CD14-positive monocyte (primary cell): ENCODE results near the gene CTCF. TPM values are rescaled to one million over a fixed set of nuclear protein-coding genes. Genes with fewer than 3 reads are reported as not detected.

ENCODE experiments used
- DNase-seq, 3 donors: peaks; one replicate each; pipeline ENCODE4 v3.0.0-alpha.2; 2011 to 2022
- H2AFZ ChIP-seq: 2 replicates; pipeline ENCODE4 v1.6.0; 2012; ENCODE audit warnings: mild to moderate bottlenecking, low read depth, low read length, inconsistent platforms; ENCODE audit not compliant: insufficient read depth, poor library complexity, severe bottlenecking
- H3K27ac ChIP-seq, 2 donors: 1 replicate in 1 of 2; 2 replicates in 1 of 2; pipeline ENCODE4 v1.5.1; 2012 to 2013; ENCODE audit warnings: low read length in 2 of 2, control low read depth in 1 of 2, inconsistent platforms in 1 of 2, low read depth in 1 of 2, mild to moderate bottlenecking in 1 of 2
- H3K27me3 ChIP-seq, 2 donors: one replicate each; pipeline versions ENCODE4 v1.6.0 to v1.6.1; 2011 to 2013; ENCODE audit warnings: low read length in 2 of 2; ENCODE audit not compliant: control insufficient read depth in 2 of 2, insufficient read depth in 2 of 2
- H3K36me3 ChIP-seq, 2 donors: replicated peaks in 1 of 2; 1 replicate in 1 of 2; 2 replicates in 1 of 2; pipeline versions ENCODE4 v1.5.1 to v1.6.1; 2012 to 2013; ENCODE audit warnings: low read length in 2 of 2, control low read depth in 1 of 2, inconsistent platforms in 1 of 2, mild to moderate bottlenecking in 1 of 2; ENCODE audit not compliant: insufficient read depth in 2 of 2, control insufficient read depth in 1 of 2
- H3K4me1 ChIP-seq, 2 donors: 1 replicate in 1 of 2; 2 replicates in 1 of 2; pipeline versions ENCODE4 v1.5.1 to v1.6.1; 2012 to 2013; ENCODE audit warnings: low read length in 2 of 2, control low read depth in 1 of 2, inconsistent platforms in 1 of 2, mild to moderate bottlenecking in 1 of 2, moderate library complexity in 1 of 2; ENCODE audit not compliant: insufficient read depth in 2 of 2, control insufficient read depth in 1 of 2
- H3K4me2 ChIP-seq: replicated peaks from 2 replicates; pipeline ENCODE3; 2012; ENCODE audit warnings: low read length, moderate library complexity, mild to moderate bottlenecking; ENCODE audit not compliant: poor library complexity, severe bottlenecking; ENCODE audit errors: extremely low read depth
- H3K4me3 ChIP-seq, 3 experiments: fragments of 200-600 bp in 1 of 3; sonication (generic) in 1 of 3; replicated peaks in 1 of 3; 1 replicate in 2 of 3; 2 replicates in 1 of 3; pipeline ENCODE4 v1.5.1; 2011 to 2013; ENCODE audit warnings: low read length in 3 of 3, mild to moderate bottlenecking in 3 of 3, control low read depth in 2 of 3, low read depth in 2 of 3, inconsistent platforms in 1 of 3, moderate library complexity in 1 of 3
- H3K79me2 ChIP-seq: 2 replicates; pipeline ENCODE4 v1.6.0; 2012; ENCODE audit warnings: mild to moderate bottlenecking, control low read depth, inconsistent platforms, low read length, moderate library complexity; ENCODE audit not compliant: insufficient read depth
- H3K9ac ChIP-seq: 2 replicates; pipeline ENCODE4 v1.6.0; 2017; ENCODE audit warnings: low read length, mild to moderate bottlenecking; ENCODE audit not compliant: insufficient read depth, poor library complexity, severe bottlenecking
- H3K9me3 ChIP-seq, 2 donors: replicated peaks in 1 of 2; 1 replicate in 1 of 2; 2 replicates in 1 of 2; pipeline versions ENCODE4 v1.5.1 to v1.6.1; 2012 to 2013; ENCODE audit warnings: low read length in 2 of 2, control low read depth in 1 of 2; ENCODE audit not compliant: control insufficient read depth in 1 of 2, insufficient read depth in 1 of 2
- H4K20me1 ChIP-seq: 2 replicates; pipeline ENCODE4 v1.6.0; 2012; ENCODE audit warnings: mild to moderate bottlenecking, low read length, control low read depth, moderate library complexity; ENCODE audit not compliant: insufficient read depth
- H3K27ac Mint-ChIP-seq, 7 donors: one replicate each; pipeline ENCODE4 v1.8.0; 2020; ENCODE audit warnings: mild to moderate bottlenecking in 7 of 7, mixed read lengths in 7 of 7, moderate library complexity in 6 of 7, inconsistent platforms in 2 of 7
- H3K27me3 Mint-ChIP-seq, 3 donors: one replicate each; pipeline ENCODE4 v1.8.0; 2021 to 2022; ENCODE audit warnings: low read depth in 3 of 3, mild to moderate bottlenecking in 3 of 3, mixed read lengths in 3 of 3, moderate library complexity in 3 of 3, inconsistent platforms in 1 of 3
- H3K36me3 Mint-ChIP-seq, 2 donors: one replicate each; pipeline ENCODE4 v1.8.0; 2020; ENCODE audit warnings: mixed read lengths in 2 of 2, inconsistent platforms in 1 of 2, mild to moderate bottlenecking in 1 of 2
- H3K4me1 Mint-ChIP-seq: one replicate; pipeline ENCODE4 v1.8.0; 2020; ENCODE audit warnings: mild to moderate bottlenecking, mixed read lengths
- H3K4me3 Mint-ChIP-seq, 2 donors: one replicate each; pipeline ENCODE4 v1.8.0; 2020; ENCODE audit warnings: mild to moderate bottlenecking in 2 of 2, mixed read lengths in 2 of 2, moderate library complexity in 1 of 2
- H3K9me3 Mint-ChIP-seq, 7 donors: one replicate each; pipeline ENCODE4 v1.8.0; 2020 to 2022; ENCODE audit warnings: mixed read lengths in 7 of 7, mild to moderate bottlenecking in 6 of 7, moderate library complexity in 6 of 7, inconsistent platforms in 2 of 7
- WGBS: methylation state at CpG from one replicate; pipeline ENCODE4 v1.1.5; 2013; ENCODE audit warnings: missing lambda C conversion rate; ENCODE audit not compliant: insufficient coverage; 5-methylcytosine and 5-hydroxymethylcytosine counted together
- intact Hi-C, 2 donors: fragments of 100-400 bp; cut with micrococcal nuclease; formaldehyde crosslinking; loops; one replicate each; pipeline versions ENCODE4 v1.15.0 to v1.15.1; 2023
- polyA plus RNA-seq, 3 donors: library from polyadenylated mRNA; depleted of rRNA in 1 of 3; unstranded in 2 of 3; stranded (reverse) in 1 of 3; fragments of 300-500 nt in 2 of 3; fragments of >200 nt in 1 of 3; fragmentation: Illumina TruSeq in 2 of 3; gene quantifications; 1 replicate in 2 of 3; 2 replicates in 1 of 3; pipeline ENCODE4 v1.2.3, GENCODE V29; 2012 to 2021
- TF ChIP-seq, protein P1 (sequence below): fragments of 200-600 bp; IDR thresholded peaks from one replicate; pipeline ENCODE4 v1.8.0; 2022; ENCODE audit warnings: antibody characterized with exemption, mild to moderate bottlenecking

The CTCF gene
- polyA plus RNA-seq, 3 donors, result 8.4 to 29.9 (median 17.7) TPM

DNA sequence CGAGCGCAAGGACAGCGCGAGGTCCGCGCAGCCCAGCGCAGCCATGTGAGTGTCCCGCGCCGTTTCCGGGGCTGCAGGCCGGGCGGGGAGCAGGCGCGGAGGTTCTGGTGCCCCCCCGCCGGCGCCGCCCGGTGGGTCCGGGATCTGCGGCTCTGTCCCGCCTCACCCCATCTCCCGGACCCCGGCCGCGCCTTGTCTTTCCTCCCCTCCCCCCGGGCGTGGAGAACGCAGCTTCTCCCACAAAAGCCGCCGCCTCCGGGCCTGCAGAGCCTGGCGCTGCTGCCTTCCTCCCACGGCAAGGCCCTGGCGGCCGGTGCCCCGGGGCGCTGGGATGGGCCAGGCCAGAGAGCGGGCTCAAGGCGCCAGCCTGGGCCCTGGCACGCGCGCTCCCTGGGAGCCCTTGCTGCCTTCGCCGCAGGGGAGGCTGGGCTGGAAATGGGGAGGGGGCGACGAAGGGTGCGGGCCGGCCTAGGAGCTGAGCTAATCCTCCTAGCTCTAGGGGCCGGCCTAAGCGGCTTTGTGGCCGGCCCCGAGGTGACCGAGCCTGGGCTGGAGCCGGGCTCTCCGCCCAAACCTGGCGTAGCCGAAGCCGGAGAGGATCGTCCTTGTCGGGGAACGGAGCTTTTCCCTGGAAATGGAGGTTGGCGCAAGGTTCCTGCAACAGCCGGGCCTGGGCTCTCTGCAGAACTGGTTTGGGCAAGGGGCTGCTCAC lies 33.3 kb upstream of the CTCF start:
- Histone ChIP-seq H3K27ac (peak overlapping the region; percentile 95), H3K4me3 (peak overlapping the region; percentile 58 to 96 (median 88)), H3K9ac (peak overlapping the region; percentile 92), H3K36me3 (peaks cover 0 to 8% of the 10 kb centered on the region in 2 donors), H3K27me3 (no peaks in the 10 kb centered on the region), H2AFZ (peak overlapping the region; percentile 44), H3K79me2 (peaks cover 50% of the 10 kb centered on the region), H4K20me1 (peaks cover 30% of the 10 kb centered on the region), H3K4me2 (peak overlapping the region; percentile 89), H3K4me1 (peaks cover 38 to 59% of the 10 kb centered on the region in 2 donors), H3K9me3 (no peaks in the 10 kb centered on the region)
- Mint-ChIP-seq H3K4me1 (peaks cover 45% of the 10 kb centered on the region), H3K9me3 (peaks cover 0 to 3% (median 0%) of the 10 kb centered on the region in 7 donors), H3K4me3 (peak overlapping the region; percentile 94 to 95), H3K27ac (peak overlapping the region; percentile 89 to 97 (median 96)), H3K36me3 (peaks cover 20 to 22% of the 10 kb centered on the region in 2 donors), H3K27me3 (peaks cover 8 to 25% (median 19%) of the 10 kb centered on the region in 3 donors)
- intact Hi-C loops, result loop anchor here (5.0 to 10.0 kb wide), 2 partner anchors 33 to 136 kb away; partner anchors contain the start of genes ACD (in 1 of the 2), C16orf86 (in 1 of the 2), CTCF (in 1 of the 2) and ENKD1 (in 1 of the 2)
- no peak for DNase-seq
- TF ChIP-seq, protein P1, sequence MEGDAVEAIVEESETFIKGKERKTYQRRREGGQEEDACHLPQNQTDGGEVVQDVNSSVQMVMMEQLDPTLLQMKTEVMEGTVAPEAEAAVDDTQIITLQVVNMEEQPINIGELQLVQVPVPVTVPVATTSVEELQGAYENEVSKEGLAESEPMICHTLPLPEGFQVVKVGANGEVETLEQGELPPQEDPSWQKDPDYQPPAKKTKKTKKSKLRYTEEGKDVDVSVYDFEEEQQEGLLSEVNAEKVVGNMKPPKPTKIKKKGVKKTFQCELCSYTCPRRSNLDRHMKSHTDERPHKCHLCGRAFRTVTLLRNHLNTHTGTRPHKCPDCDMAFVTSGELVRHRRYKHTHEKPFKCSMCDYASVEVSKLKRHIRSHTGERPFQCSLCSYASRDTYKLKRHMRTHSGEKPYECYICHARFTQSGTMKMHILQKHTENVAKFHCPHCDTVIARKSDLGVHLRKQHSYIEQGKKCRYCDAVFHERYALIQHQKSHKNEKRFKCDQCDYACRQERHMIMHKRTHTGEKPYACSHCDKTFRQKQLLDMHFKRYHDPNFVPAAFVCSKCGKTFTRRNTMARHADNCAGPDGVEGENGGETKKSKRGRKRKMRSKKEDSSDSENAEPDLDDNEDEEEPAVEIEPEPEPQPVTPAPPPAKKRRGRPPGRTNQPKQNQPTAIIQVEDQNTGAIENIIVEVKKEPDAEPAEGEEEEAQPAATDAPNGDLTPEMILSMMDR, result no peak
- under 1% methylated on average over 65 of the region's 65 CpGs for WGBS

DNA sequence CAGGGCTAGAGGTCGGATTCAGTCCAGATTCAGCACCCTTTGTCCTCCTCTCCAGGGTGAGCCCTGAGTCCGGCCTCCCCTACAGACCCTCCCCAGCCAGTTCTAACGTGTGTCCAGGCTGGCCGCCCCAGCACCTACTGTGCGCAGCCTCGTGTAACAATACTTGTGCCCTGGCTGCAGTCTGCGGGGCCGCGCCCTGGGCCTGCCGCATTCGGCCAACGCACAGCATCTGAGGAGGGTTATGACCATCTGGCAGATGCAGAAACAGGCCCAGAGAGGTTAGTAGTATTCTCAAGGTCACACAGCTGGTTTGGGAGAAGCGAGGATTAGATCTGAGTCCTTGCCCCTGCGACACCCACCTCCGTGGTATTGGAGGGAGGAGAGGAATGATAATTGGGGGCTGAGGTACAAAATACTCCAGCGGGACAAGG lies 32.7 kb upstream of the CTCF start:
- 24% methylated on average over 14 of the region's 16 CpGs for WGBS
- TF ChIP-seq, protein P1, result no peak
- intact Hi-C loops, result loop anchor here (5.0 to 10.0 kb wide), 4 partner anchors 33 to 555 kb away; partner anchors contain the start of genes ACD (in 1 of the 2), AGRP (in 1 of the 2), ATP6V0D1 (in 1 of the 2) and C16orf86 (in 1 of the 2)

More for the DNA sequence above, 32.7 kb upstream of the CTCF start:
- Mint-ChIP-seq H3K9me3 (peaks cover 0 to 3% (median 0%) of the 10 kb centered on the region in 7 donors), H3K27ac (peak overlapping the region; percentile 89 to 97 (median 96)), H3K27me3 (peaks cover 8 to 23% (median 16%) of the 10 kb centered on the region in 3 donors), H3K4me1 (peaks cover 51% of the 10 kb centered on the region), H3K4me3 (peak overlapping the region; percentile 94 to 95), H3K36me3 (peaks cover 21 to 26% of the 10 kb centered on the region in 2 donors)
- H2AFZ ChIP-seq, result peak overlapping the region; percentile 55
- no peaks in the 10 kb centered on the region for H3K9me3 ChIP-seq
- H3K27me3 ChIP-seq, result no peaks in the 10 kb centered on the region
- H3K9ac ChIP-seq, result peak overlapping the region; percentile 92
- H3K4me2 ChIP-seq, result peak overlapping the region; percentile 89
- peak overlapping the region; percentile 95 for H3K27ac ChIP-seq
- peaks cover 36% of the 10 kb centered on the region for H4K20me1 ChIP-seq
- peaks cover 40 to 64% of the 10 kb centered on the region in 2 donors for H3K4me1 ChIP-seq
- peaks cover 0 to 8% of the 10 kb centered on the region in 2 donors for H3K36me3 ChIP-seq
- H3K79me2 ChIP-seq, result peaks cover 56% of the 10 kb centered on the region
- peak in 1 of 3 donors; percentile 25 for DNase-seq
- H3K4me3 ChIP-seq, result peak overlapping the region; percentile 58 to 96 (median 88)
